Lower leg skin (tissue), 3 donors: ENCODE measurements around the gene EIF2AK2.

Source experiments
- POLR2A ChIP-seq, 2 donors: fragments of 450-650 bp; IDR thresholded peaks; one replicate each; pipeline ENCODE4 v1.6.1; 2016 to 2017; ENCODE audit warnings: antibody characterized with exemption in 2 of 2, mild to moderate bottlenecking in 1 of 2, moderate library complexity in 1 of 2
- TF ChIP-seq, protein P1 (sequence below), 3 donors: fragments of 450-650 bp; IDR thresholded peaks; one replicate each; pipeline ENCODE4 v1.5.1; 2016; ENCODE audit warnings: antibody characterized with exemption in 3 of 3, mild to moderate bottlenecking in 3 of 3, moderate library complexity in 2 of 3

- TF ChIP-seq, protein P1, sequence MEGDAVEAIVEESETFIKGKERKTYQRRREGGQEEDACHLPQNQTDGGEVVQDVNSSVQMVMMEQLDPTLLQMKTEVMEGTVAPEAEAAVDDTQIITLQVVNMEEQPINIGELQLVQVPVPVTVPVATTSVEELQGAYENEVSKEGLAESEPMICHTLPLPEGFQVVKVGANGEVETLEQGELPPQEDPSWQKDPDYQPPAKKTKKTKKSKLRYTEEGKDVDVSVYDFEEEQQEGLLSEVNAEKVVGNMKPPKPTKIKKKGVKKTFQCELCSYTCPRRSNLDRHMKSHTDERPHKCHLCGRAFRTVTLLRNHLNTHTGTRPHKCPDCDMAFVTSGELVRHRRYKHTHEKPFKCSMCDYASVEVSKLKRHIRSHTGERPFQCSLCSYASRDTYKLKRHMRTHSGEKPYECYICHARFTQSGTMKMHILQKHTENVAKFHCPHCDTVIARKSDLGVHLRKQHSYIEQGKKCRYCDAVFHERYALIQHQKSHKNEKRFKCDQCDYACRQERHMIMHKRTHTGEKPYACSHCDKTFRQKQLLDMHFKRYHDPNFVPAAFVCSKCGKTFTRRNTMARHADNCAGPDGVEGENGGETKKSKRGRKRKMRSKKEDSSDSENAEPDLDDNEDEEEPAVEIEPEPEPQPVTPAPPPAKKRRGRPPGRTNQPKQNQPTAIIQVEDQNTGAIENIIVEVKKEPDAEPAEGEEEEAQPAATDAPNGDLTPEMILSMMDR (IDR thresholded peaks at IDR 0.05), result no peak
- TF ChIP-seq POLR2A (IDR thresholded peaks at IDR 0.05), result no peak
Observed at GRCh38 chr2:37096568-37096967, 60.2 kb downstream of the EIF2AK2 start.
